Esophagus squamous epithelium (tissue), 5 donors: ENCODE measurements around the gene TRAPPC10. TPM values are rescaled to one million over a fixed set of nuclear protein-coding genes. Genes with fewer than 3 reads are reported as not detected.

Experiments
- DNase-seq: peaks from one replicate; lab custom pipeline; 2025; lab: John Stamatoyannopoulos, UW
- H3K27ac ChIP-seq, 4 donors: fragments of 200-600 bp; sonication (generic); one replicate each; pipeline ENCODE4 v1.5.1; 2016 to 2019; ENCODE audit warnings: mild to moderate bottlenecking in 1 of 4
- H3K27me3 ChIP-seq, 4 donors: fragments of 200-600 bp; sonication (generic); 1 replicate in 3 of 4; 2 replicates in 1 of 4; pipeline versions ENCODE4 v1.5.1 to v1.6.0; 2017 to 2021; ENCODE audit warnings: antibody characterized with exemption in 1 of 4
- H3K36me3 ChIP-seq, 3 donors: fragments of 200-600 bp; sonication (generic); one replicate each; pipeline ENCODE4 v1.5.1; 2016 to 2019
- H3K4me1 ChIP-seq, 3 donors: fragments of 200-600 bp; sonication (generic); one replicate each; pipeline ENCODE4 v1.5.1; 2017 to 2019
- H3K4me3 ChIP-seq, 4 donors: fragments of 200-600 bp; sonication (generic); 1 replicate in 3 of 4; 2 replicates in 1 of 4; pipeline ENCODE4 v1.5.1; 2016 to 2019; ENCODE audit warnings: mild to moderate bottlenecking in 2 of 4, moderate library complexity in 1 of 4
- H3K9me3 ChIP-seq, 3 donors: fragments of 200-600 bp; sonication (generic); one replicate each; pipeline ENCODE4 v1.5.1; 2016 to 2019
- CTCF ChIP-seq, 6 experiments: fragments of 450-650 bp in 4 of 6; fragments of 200-600 bp in 2 of 6; sonication (generic) in 2 of 6; IDR thresholded peaks; one replicate each; pipeline ENCODE4 v1.5.1; 2016 to 2019; ENCODE audit warnings: antibody characterized with exemption in 6 of 6, mild to moderate bottlenecking in 4 of 6, moderate library complexity in 4 of 6
- POLR2A ChIP-seq, 4 donors: fragments of 450-650 bp; IDR thresholded peaks; one replicate each; pipeline ENCODE4 v1.6.1; 2017; ENCODE audit warnings: antibody characterized with exemption in 4 of 4, mild to moderate bottlenecking in 4 of 4, moderate library complexity in 3 of 4
- WGBS, 2 donors: methylation state at CpG; one replicate each; pipeline ENCODE4 v1.1.5; 2018; 5-methylcytosine and 5-hydroxymethylcytosine counted together
- intact Hi-C: fragments of 100-400 bp; cut with DNase I; formaldehyde crosslinking; loops from one replicate; pipeline ENCODE4 v1.15.0; 2022
- total RNA-seq, 4 donors: library from RNA; depleted of rRNA; stranded (reverse); fragments of >200 nt; gene quantifications; one replicate each; pipeline ENCODE4 v1.1.0, GENCODE V29; 2016
- donor health status: DM: yes; HTN: yes; CAD: no.

The TRAPPC10 gene
- total RNA-seq, 4 donors from 2014 or later = 16.8 to 26.6 (median 20.7) TPM

GRCh38 chr21:43972850-43973633 is 39.1 kb upstream of the TRAPPC10 start:
- WGBS, 2 donors = 70 to 79% methylated on average over 13 to 23 of the region's 29 CpGs
- intact Hi-C loops = no loop called here
- peaks cover 4 to 9% (median 6%) of the 10 kb centered on the region in 3 donors for H3K4me1 ChIP-seq
- no peaks in the 10 kb centered on the region for H3K27me3 ChIP-seq
- DNase-seq = no peak
- no peaks in the 10 kb centered on the region for H3K9me3 ChIP-seq
- H3K27ac ChIP-seq = peak overlapping the region in 1 of 4 donors; percentile 7
- TF ChIP-seq CTCF (IDR thresholded peaks at IDR 0.05) (no peak), POLR2A (IDR thresholded peaks at IDR 0.05) (no peak)
- peaks cover 25 to 70% (median 26%) of the 10 kb centered on the region in 3 donors for H3K36me3 ChIP-seq
- no peak overlapping the region for H3K4me3 ChIP-seq

GRCh38 chr21:43973634-43973955 is 38.5 kb upstream of the TRAPPC10 start:
- TF ChIP-seq CTCF (IDR thresholded peaks at IDR 0.05) (no peak), POLR2A (IDR thresholded peaks at IDR 0.05) (no peak)
- Histone ChIP-seq H3K4me1 (peaks cover 4 to 9% (median 6%) of the 10 kb centered on the region in 3 donors), H3K27me3 (no peaks in the 10 kb centered on the region), H3K27ac (no peak overlapping the region), H3K9me3 (no peaks in the 10 kb centered on the region), H3K36me3 (peaks cover 24 to 70% (median 25%) of the 10 kb centered on the region in 3 donors), H3K4me3 (no peak overlapping the region)
- WGBS, 2 donors = 89 to 94% methylated on average over 10 of the region's 12 CpGs
- intact Hi-C loops = no loop called here
- DNase-seq = no peak

GRCh38 chr21:43974791-43975468 is 37.2 kb upstream of the TRAPPC10 start:
- DNase-seq = no peak
- H3K9me3 ChIP-seq = no peaks in the 10 kb centered on the region
- intact Hi-C loops = no loop called here
- peaks cover 14 to 70% (median 17%) of the 10 kb centered on the region in 3 donors for H3K36me3 ChIP-seq
- no peak overlapping the region for H3K4me3 ChIP-seq
- H3K27ac ChIP-seq = no peak overlapping the region
- no peaks in the 10 kb centered on the region for H3K27me3 ChIP-seq
- H3K4me1 ChIP-seq = peaks cover 4 to 9% (median 6%) of the 10 kb centered on the region in 3 donors
- 70 to 77% methylated on average over 6 to 13 of the region's 16 CpGs for WGBS, 2 donors
- TF ChIP-seq POLR2A (IDR thresholded peaks at IDR 0.05) = no peak
- no peak for TF ChIP-seq CTCF (IDR thresholded peaks at IDR 0.05)

GRCh38 chr21:43975469-43976098 is 36.5 kb upstream of the TRAPPC10 start:
- 19 to 33% methylated on average over 24 of the region's 24 CpGs for WGBS, 2 donors
- intact Hi-C loops = no loop called here
- peak; percentile 81 to 91 (median 88) for TF ChIP-seq CTCF (IDR thresholded peaks at IDR 0.05)
- no peak for TF ChIP-seq POLR2A (IDR thresholded peaks at IDR 0.05)
- Histone ChIP-seq H3K27me3 (no peaks in the 10 kb centered on the region), H3K4me3 (no peak overlapping the region), H3K9me3 (no peaks in the 10 kb centered on the region), H3K36me3 (peaks cover 9 to 70% (median 17%) of the 10 kb centered on the region in 3 donors), H3K4me1 (peaks cover 4 to 9% (median 6%) of the 10 kb centered on the region in 3 donors), H3K27ac (no peak overlapping the region)
- DNase-seq = no peak
